Activated T-helper 9 cell treated with anti-CD3 and anti-CD28 coated beads, Interleukin-2, amount 50 U/mL, for 16 hours (primary cell): ENCODE measurements around the gene VWA8.
"Not testable (repeated sequence)": the region's sequence is repeated elsewhere in the genome, so short reads cannot be mapped to it uniquely, and the experiment has no call there.

ENCODE experiments used
- DNase-seq: peaks from one replicate; pipeline ENCODE4 v3.0.0-alpha.2; 2020; ENCODE audit warnings: low read depth

VWA8 gene

DNA sequence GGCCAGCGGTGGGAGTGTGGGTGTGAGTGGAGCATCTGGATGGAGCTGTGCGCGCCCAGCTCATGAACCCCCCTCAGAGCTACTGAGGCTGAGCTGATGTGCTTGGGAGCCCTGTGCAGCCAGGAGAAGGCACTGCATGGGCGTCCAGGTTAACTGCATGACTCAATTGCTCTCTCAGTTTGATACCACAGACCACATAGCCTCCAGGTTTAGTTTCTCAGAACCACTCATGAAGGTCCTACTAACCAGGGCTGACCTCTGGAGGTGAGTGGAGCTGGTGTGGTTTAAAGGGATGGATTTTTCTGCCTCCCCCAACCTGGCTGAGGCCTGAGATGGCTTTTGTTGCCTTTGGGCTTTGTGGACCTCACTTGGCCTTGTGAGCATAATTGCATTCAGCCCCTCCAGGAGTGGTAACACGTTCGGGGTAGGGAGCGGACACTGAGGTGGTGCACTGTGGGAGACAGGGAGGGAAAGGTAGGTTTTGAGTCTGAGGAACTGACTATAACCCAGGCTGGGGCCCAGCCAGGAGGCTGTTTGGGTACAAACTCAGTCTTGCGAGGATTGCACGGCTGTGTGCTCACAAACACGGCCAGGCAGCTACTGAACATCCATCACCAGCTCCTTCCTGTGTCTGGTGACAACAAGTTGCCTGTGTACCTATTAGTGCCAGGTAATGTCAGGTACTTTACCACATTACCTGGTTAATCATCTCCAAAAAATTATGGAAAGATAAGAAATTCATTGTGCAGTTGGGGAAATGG lies 406.1 kb downstream of the VWA8 start:
- DNase-seq, result no peak

DNA sequence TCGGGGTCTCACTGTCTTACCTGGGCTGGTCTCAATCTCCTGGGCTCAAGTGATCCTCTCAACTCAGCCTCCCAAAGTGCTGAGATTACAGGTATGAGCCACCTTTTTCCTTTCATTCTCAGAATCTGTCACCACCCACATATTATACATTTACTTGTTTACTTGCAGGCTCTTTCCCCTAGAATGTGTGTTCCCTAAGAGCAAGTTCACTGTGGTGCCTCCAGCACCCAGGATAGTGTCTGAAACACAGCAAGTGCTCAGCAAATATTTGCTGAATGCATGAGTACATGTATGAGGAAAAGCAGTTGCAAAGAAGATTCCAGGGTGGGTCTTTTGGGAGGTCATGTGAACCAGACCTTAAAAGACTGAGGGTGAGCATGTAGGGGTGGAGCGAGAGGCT lies 406.7 kb downstream of the VWA8 start:
- DNase-seq, result no peak

DNA sequence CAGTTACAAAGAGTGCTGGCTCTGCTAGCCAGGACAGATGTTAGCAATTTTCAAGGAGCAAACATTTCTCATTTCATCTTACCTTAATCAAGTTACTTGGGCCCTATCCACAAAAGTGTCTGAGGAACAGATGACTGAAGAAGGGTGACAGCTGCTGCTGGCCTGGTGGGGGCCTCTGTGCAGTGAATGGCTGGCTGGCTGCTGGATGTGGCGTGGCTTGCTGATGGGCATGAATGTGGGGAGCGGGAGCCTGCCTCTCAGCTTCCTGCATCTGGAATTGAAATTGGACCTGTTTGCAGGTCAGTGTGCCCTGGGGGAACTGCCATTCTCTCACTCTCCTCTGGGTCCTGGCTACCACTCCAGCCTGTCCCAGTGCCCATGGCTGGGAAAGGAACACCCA lies 408.9 kb downstream of the VWA8 start:
- DNase-seq, result no peak

- no peak for DNase-seq
Observed at GRCh38 chr13:41550276-41550675, 410.6 kb downstream of the VWA8 start.

GRCh38 chr13:41549491-41549890 lies 411.4 kb downstream of the VWA8 start:
- no peak for DNase-seq

GRCh38 chr13:41548910-41549309 lies 412.0 kb downstream of the VWA8 start:
- no peak for DNase-seq

DNA sequence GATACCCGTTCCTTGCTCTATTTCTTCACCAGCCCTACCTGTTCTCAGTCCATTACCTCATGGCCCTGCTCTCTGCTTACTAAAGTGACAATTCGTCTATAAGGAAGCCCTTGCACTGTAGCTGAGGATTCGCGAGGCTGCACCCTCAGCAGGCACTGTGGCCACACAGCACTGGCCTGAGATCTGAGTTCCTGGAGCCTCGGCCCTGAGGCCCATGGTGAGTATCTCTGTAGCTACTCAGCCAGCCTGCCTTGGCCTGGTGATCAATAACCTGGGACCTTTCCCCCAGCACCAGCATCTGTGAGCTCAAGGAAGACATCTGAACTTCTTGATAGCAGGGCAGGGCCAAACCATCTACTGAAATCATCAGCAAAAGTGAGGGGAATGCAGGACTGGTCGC lies 412.9 kb downstream of the VWA8 start:
- no peak for DNase-seq

DNA sequence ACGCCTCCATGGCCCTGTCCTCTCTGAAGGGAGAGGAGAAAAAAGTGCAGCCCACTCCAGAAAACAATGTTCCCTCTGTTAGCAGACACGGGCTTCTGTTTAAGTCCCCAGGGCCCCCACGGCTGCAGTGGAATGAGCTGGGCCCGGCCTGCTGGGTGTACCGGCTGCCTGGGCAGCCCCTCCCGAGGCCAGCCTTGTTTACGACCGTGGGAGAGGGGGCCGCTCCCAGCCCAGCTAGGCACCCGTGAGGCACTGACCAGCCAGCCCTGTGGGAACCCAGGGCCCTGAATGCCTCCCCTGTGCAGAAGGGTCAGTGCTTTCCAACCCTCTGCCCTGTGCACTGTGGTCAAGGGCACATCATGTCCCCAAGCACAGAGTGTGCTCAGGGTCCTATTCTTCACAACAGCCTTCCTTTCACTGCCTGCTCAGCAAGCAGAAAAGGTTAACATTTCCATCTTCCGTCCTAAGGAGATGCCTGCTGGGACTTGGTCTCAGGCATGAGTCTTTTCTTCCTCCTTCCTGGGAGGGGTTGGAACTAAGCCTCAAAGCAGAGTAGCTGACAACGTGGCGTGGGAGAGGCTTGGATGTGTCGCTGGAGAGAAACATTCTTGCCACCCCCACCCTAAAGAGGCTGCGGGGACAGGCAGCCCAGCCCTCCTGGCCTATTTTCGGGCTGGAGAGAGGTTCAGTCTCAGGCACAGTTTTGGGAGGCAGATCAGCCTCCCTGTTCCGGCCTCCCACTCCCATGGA lies 413.5 kb downstream of the VWA8 start:
- DNase-seq, result no peak

GRCh38 chr13:41546372-41547190 lies 414.3 kb downstream of the VWA8 start:
- no peak for DNase-seq

GRCh38 chr13:41545432-41545707 lies 415.5 kb downstream of the VWA8 start:
- DNase-seq, result no peak

DNA sequence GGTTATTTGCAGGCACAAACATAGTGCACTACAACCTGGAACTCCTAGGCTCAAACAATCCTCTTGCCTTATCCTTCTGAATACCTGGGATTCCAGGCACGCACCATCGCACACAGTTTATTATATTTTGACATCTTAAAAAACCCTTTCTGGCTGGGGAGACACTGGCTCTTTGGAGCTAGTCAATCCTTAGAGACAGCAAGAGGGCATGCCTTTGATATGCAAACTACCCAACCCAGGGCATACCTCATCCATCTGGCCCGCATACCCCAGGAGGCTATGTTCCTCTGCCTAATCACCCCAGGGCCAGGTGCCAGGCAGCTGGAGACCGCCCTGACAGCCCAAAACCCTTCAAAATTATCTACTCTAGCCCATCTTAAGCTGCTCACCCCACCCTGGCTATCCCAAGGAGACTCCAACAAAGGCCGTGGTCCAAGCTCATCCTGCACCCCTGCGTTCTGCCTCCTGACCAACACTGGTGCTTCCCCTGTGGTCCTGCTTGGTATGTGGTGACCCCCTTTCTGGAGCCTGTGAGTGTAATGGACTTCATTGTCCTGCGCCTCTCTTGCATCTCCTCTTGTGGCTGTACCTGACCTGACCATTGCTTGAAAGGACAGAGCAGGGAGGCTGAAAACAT lies 417.1 kb downstream of the VWA8 start:
- DNase-seq, result no peak

- DNase-seq, result not testable (repeated sequence)
Observed at GRCh38 chr13:41542799-41543198, 418.1 kb downstream of the VWA8 start.

DNA sequence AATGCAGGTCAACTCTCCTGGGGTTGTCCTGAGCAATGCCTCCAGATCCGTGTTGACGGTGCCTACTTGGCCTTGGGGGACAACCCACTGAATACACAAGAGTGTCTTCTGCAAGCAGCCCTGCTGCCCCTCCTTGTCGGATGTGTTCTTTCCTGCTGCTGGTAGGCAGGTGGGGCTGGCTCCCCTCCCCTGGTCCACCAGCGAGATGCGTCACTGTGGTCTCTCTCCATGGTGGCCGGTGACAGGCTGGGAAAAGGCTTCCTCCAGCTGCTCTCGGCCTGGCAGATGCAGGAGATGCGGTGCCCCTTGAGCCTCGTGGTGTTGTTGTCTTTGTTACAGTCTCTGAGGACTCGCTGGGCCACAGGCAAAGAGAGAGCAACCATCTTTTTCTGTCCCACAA lies 418.6 kb downstream of the VWA8 start:
- no peak for DNase-seq

DNA sequence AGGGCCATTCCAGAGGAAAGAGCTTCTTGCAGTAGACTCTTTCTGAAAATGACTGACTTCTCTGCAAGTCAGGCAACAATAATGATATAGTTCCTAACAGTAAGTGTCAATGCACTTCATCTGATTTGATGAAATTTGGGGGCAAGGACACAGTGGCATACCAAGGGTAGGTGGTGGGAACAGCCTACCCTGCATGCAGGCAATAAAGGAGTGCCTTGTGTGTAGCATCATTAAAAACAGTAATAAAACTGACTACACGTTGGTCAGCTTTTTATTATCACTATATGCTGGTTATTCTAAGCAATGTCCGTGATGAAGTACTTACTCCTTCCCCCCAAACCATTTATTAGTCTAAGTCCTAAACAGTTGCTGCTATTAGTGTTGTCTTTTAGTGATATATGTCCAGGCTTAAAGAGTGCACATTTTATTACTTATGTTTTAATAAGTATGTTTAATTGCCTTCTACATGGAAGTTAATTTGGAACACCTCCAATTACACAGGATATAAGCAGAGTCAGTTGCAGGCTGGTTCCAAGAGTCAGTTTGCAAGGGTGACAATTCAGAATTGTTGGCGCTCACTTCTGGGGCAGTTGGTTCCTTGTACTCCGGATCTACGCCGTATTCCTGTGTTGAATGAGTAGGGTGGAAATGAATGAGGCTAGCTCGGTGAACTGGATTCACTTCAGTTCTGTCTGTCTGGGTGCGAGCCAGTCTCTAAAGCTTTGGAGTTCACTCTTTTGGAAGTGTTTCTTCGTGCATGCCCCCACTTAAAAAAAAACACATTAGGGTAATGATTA lies 419.6 kb downstream of the VWA8 start:
- no peak for DNase-seq

GRCh38 chr13:41540240-41540639 lies 420.7 kb downstream of the VWA8 start:
- not testable (repeated sequence) for DNase-seq

DNA sequence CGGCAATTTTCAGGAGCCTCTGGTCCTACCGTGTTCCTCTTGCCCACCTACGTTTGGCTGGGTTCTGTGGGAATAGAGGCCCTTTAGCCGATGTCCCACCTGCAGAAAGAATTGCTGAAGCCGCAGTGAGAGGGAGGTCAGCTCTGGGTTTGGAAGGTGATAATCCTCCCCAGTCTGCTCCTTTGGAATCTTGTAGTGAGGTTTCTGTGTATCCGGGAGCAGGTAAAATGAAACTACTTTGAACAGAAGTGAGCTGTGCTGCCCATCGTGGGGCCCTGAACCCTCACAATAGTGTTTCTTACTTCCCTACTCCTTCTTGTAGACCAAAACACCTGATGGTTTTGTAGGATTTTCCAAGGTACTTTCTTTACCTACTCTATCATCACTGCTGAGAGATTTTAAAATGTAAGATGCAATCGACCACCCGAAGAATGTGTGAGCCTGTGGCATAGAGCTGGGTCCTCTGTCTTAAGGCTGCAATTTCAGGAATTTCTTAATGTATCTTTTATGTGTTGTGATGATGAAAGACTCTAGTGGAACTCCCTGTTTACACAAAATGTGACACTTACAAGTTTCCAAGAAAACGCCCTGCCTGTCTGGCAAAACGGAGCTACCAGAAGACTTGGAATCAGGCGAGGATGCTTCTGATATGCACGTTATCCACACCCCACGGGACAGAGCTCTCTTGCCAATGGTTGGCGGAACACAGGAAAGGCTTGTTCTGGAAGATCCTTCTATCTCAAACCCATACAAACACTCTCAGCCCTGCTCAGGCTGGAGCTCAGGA lies 427.4 kb downstream of the VWA8 start:
- DNase-seq, result no peak

DNA sequence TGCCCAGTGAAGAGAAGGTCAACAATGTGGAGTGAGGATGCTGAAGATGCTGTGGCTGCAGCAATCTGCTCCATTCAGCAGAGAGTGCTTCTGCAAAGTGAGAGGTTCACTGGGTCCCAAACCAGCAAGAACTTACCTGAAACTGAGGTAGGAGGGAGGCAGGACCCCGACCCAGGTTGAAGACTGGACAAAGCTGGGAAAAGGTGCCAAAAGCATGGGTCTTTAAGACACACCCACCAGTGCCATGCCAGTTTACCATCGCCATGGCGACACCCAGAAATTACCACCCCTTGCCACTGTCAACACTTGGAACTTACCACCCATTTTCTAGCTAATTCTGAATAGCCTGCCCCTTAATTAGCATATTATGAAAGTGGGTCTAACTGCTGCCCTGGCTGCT lies 432.9 kb downstream of the VWA8 start:
- no peak for DNase-seq

DNA sequence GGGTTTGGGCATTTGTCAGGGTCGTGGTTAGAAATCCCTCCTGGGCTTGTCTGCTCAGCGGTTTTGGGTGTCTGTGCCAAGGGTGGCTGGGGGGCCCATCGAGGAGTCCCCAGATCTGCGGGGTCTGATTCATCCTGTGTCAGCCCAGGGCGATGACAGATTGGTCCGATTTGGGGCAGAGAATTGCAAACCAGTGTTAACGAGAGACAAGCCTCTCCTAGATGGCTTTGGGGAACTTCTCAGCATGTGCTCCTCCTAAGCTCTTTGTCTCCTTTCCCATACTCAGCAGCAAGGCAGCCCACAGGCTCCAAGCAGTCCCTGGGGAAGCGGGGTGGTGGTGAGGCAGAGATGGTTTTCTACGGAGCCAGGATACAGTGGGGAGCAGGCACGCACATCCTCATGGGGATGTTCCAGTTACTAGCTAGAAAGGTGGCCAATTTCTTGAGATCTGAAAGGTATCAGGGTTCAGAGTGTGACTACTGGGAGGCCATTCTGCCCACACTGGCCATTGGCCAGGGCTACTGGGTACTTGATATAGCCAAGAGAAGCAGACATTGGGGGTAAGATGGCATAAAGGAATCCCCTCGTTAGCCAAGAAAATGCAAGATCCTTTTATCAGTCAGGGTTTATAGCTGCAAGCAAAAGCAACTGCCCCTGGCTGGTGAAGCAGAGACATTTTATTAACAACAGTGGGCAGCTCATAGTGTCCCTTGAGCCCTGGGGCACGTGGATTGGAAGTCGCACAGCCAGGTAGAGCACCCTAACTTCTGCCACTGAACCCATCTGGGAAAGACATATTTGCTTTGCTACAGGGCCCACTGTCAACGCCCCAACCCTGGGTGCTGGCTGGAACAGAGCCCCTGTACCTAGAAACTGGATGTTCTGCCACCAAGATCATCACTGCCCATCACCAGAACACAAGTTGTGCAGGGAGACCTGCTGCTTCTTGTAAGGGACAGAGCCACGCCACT lies 440.0 kb downstream of the VWA8 start:
- DNase-seq, result no peak

GRCh38 chr13:41520016-41520659 lies 440.8 kb downstream of the VWA8 start:
- DNase-seq, result no peak
